ENCODE results near the gene MMADHC. TPM values are rescaled to one million over a fixed set of nuclear protein-coding genes. Genes with fewer than 3 reads are reported as not detected.

Gene MMADHC
- total and polyA plus RNA-seq, 9 of the 15 experiments (the other 6 are each of a cell fraction or from before 2014, with no cell fraction given), result 187 to 850 (median 271) TPM

DNA sequence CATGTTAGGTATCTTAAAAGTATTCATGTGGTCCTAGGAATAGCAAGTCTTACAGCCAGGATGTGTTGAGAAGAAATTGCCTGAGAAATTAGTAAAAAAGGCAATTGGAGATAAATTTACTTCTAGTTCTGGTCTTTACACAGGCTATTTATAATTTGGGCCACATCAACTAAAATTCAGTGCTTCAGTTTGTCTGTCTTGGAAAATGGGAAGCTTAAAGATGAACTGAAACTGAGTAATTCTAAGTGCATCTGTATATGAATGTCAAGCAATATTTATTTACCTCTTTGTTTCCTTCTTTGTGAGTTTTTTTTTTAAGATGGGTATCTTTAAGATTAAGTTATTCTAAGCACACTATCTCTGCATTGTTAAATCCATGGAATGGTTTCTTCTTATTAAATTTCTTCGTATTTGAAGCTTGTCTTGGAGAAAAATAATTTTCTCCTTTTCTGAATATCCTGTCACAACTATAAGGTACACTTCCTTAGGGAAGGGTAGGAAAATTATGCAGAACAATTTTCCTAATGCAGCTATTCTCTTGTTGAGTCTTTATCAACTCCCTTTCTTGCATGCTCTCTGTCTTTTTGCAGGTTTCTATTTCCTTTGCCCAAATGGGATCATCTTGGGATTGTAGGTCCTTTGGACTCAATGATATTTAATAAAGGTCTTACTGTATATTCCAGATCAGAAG lies 39.7 kb upstream of the MMADHC start:
- H3K4me1 ChIP-seq (replicated peaks in 1 of 2; ENCODE audit: control insufficient read depth in 2 of 2, insufficient read depth in 2 of 2, low read length in 2 of 2), result no peaks in the 10 kb centered on the region
- no peak overlapping the region for H3K4me2 ChIP-seq (ENCODE audit: insufficient read depth, low read length)
- no peaks in the 10 kb centered on the region for H3K9me3 ChIP-seq (replicated peaks; ENCODE audit: control insufficient read depth, insufficient read depth, low read depth, low read length)
- 0% methylated on average over 1 of the region's 1 CpG for WGBS (ENCODE audit: insufficient coverage, low coverage, missing lambda C conversion rate)
- intact Hi-C loops (cut with micrococcal nuclease) (no loop called here), in situ Hi-C loops (cut with MboI) (no loop called here)
- no peak overlapping the region for H3K4me3 ChIP-seq
- no peaks in the 10 kb centered on the region for H4K20me1 ChIP-seq (replicated peaks; ENCODE audit: control insufficient read depth, insufficient read depth, low read length)
- BruUV-seq (replicated peaks), result no TSS peak
- ChIA-PET POLR2A (no interaction called here), CTCF (ENCODE audit: low intra/inter-chr PET ratio) (no interaction called here)
- ATAC-seq, result no peak
- TF ChIP-seq, protein P1, sequence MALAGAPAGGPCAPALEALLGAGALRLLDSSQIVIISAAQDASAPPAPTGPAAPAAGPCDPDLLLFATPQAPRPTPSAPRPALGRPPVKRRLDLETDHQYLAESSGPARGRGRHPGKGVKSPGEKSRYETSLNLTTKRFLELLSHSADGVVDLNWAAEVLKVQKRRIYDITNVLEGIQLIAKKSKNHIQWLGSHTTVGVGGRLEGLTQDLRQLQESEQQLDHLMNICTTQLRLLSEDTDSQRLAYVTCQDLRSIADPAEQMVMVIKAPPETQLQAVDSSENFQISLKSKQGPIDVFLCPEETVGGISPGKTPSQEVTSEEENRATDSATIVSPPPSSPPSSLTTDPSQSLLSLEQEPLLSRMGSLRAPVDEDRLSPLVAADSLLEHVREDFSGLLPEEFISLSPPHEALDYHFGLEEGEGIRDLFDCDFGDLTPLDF (CRISPR knock-in tag; IDR thresholded peaks at IDR 0.05), result no peak
- TF ChIP-seq RBM17 (IDR thresholded peaks at IDR 0.05; ENCODE audit: borderline replicate concordance, low read depth, low read length) (no peak), SP1 (CRISPR knock-in tag; IDR thresholded peaks at IDR 0.05) (no peak), POLR2G (IDR thresholded peaks at IDR 0.05; ENCODE audit: low read depth, low read length) (no peak)
- no peak for FAIRE-seq
- H3K36me3 ChIP-seq (ENCODE audit: control insufficient read depth, insufficient read depth, low read length), result no peaks in the 10 kb centered on the region
- no peak overlapping the region for H2AFZ ChIP-seq (ENCODE audit: low read depth, low read length)
- no peak for DNase-seq (ENCODE audit: extremely low read depth in 1 of 4, low spot score in 3 of 4)
- no peaks in the 10 kb centered on the region for H3K9me1 ChIP-seq (ENCODE audit: control insufficient read depth, insufficient read depth, low read length)
- no peaks in the 10 kb centered on the region for H3K27me3 ChIP-seq (ENCODE audit: control insufficient read depth in 2 of 2, insufficient read depth in 2 of 2, low read length in 2 of 2)
- no peaks in the 10 kb centered on the region for H3K79me2 ChIP-seq (ENCODE audit: control insufficient read depth, insufficient read depth, low read length)
- no peak overlapping the region for H3K27ac ChIP-seq (ENCODE audit: extremely low read depth, low read depth, low read length)
- H3K9ac ChIP-seq (ENCODE audit: insufficient read depth in 1 of 2, low read depth in 2 of 2, low read length in 2 of 2), result no peak overlapping the region

DNA sequence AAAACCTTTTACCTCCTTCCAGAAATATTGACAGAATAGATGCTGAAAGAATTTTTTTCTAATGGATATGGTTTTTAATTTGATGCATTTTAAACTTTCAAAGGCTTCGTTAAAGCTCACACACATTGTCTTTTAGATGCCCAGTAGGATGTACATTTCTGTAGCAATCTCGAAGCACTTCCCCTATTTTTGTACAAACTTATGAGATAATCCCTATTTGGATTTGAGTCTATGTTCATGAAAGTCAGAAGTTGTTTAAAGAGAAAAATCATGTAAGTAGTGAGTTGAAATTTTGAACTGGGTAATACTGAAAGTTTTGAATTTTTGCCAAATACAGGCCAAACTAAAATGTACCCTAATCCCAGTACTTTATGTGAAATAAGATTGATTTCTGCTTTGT lies 38.1 kb upstream of the MMADHC start:
- in situ Hi-C loops (cut with MboI) (no loop called here), intact Hi-C loops (cut with micrococcal nuclease) (no loop called here)
- ChIA-PET POLR2A (no interaction called here), CTCF (ENCODE audit: low intra/inter-chr PET ratio) (no interaction called here)
- Histone ChIP-seq H3K4me3 (no peak overlapping the region), H3K79me2 (ENCODE audit: control insufficient read depth, insufficient read depth, low read length) (no peaks in the 10 kb centered on the region), H3K27me3 (ENCODE audit: control insufficient read depth in 2 of 2, insufficient read depth in 2 of 2, low read length in 2 of 2) (no peaks in the 10 kb centered on the region), H4K20me1 (replicated peaks; ENCODE audit: control insufficient read depth, insufficient read depth, low read length) (no peaks in the 10 kb centered on the region), H3K27ac (ENCODE audit: extremely low read depth, low read depth, low read length) (no peak overlapping the region), H2AFZ (ENCODE audit: low read depth, low read length) (no peak overlapping the region), H3K9ac (ENCODE audit: insufficient read depth in 1 of 2, low read depth in 2 of 2, low read length in 2 of 2) (no peak overlapping the region), H3K4me1 (replicated peaks in 1 of 2; ENCODE audit: control insufficient read depth in 2 of 2, insufficient read depth in 2 of 2, low read length in 2 of 2) (no peaks in the 10 kb centered on the region), H3K9me1 (ENCODE audit: control insufficient read depth, insufficient read depth, low read length) (no peaks in the 10 kb centered on the region), H3K9me3 (replicated peaks; ENCODE audit: control insufficient read depth, insufficient read depth, low read depth, low read length) (no peaks in the 10 kb centered on the region), H3K36me3 (ENCODE audit: control insufficient read depth, insufficient read depth, low read length) (no peaks in the 10 kb centered on the region), H3K4me2 (ENCODE audit: insufficient read depth, low read length) (no peak overlapping the region)
- 2% methylated on average over 2 of the region's 2 CpGs for WGBS (ENCODE audit: insufficient coverage, low coverage, missing lambda C conversion rate)
- TF ChIP-seq FOXA1 (IDR thresholded peaks at IDR 0.05; ENCODE audit: borderline replicate concordance) (no peak), ZC3H8 (IDR thresholded peaks at IDR 0.05) (no peak), E2F3 (CRISPR knock-in tag; IDR thresholded peaks at IDR 0.05) (no peak), ZFPM2 (CRISPR knock-in tag; IDR thresholded peaks at IDR 0.05) (no peak)
- TF ChIP-seq, protein P2, sequence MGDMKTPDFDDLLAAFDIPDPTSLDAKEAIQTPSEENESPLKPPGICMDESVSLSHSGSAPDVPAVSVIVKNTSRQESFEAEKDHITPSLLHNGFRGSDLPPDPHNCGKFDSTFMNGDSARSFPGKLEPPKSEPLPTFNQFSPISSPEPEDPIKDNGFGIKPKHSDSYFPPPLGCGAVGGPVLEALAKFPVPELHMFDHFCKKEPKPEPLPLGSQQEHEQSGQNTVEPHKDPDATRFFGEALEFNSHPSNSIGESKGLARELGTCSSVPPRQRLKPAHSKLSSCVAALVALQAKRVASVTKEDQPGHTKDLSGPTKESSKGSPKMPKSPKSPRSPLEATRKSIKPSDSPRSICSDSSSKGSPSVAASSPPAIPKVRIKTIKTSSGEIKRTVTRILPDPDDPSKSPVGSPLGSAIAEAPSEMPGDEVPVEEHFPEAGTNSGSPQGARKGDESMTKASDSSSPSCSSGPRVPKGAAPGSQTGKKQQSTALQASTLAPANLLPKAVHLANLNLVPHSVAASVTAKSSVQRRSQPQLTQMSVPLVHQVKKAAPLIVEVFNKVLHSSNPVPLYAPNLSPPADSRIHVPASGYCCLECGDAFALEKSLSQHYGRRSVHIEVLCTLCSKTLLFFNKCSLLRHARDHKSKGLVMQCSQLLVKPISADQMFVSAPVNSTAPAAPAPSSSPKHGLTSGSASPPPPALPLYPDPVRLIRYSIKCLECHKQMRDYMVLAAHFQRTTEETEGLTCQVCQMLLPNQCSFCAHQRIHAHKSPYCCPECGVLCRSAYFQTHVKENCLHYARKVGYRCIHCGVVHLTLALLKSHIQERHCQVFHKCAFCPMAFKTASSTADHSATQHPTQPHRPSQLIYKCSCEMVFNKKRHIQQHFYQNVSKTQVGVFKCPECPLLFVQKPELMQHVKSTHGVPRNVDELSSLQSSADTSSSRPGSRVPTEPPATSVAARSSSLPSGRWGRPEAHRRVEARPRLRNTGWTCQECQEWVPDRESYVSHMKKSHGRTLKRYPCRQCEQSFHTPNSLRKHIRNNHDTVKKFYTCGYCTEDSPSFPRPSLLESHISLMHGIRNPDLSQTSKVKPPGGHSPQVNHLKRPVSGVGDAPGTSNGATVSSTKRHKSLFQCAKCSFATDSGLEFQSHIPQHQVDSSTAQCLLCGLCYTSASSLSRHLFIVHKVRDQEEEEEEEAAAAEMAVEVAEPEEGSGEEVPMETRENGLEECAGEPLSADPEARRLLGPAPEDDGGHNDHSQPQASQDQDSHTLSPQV (IDR thresholded peaks at IDR 0.05), result no peak
- BruUV-seq (replicated peaks), result no TSS peak
- FAIRE-seq, result no peak
- no peak for ATAC-seq
- no peak for DNase-seq (ENCODE audit: extremely low read depth in 1 of 4, low spot score in 3 of 4)

Measured in K562 (cell line).